Peyer's patch (tissue), 4 donors: ENCODE data around the gene PRODH2.

Experiments
- POLR2A ChIP-seq, 2 donors: fragments of 450-650 bp; IDR thresholded peaks; one replicate each; pipeline ENCODE4 v1.5.1; 2017; ENCODE audit warnings: antibody characterized with exemption in 2 of 2, mild to moderate bottlenecking in 2 of 2, moderate library complexity in 2 of 2
- TF ChIP-seq, protein P1 (sequence below), 6 experiments: fragments of 450-650 bp in 4 of 6; fragments of 200-600 bp in 2 of 6; sonication (generic) in 1 of 6; IDR thresholded peaks; one replicate each; pipeline ENCODE4 v1.5.1; 2017 to 2019; ENCODE audit warnings: antibody characterized with exemption in 6 of 6, mild to moderate bottlenecking in 3 of 6, moderate library complexity in 1 of 6

DNA sequence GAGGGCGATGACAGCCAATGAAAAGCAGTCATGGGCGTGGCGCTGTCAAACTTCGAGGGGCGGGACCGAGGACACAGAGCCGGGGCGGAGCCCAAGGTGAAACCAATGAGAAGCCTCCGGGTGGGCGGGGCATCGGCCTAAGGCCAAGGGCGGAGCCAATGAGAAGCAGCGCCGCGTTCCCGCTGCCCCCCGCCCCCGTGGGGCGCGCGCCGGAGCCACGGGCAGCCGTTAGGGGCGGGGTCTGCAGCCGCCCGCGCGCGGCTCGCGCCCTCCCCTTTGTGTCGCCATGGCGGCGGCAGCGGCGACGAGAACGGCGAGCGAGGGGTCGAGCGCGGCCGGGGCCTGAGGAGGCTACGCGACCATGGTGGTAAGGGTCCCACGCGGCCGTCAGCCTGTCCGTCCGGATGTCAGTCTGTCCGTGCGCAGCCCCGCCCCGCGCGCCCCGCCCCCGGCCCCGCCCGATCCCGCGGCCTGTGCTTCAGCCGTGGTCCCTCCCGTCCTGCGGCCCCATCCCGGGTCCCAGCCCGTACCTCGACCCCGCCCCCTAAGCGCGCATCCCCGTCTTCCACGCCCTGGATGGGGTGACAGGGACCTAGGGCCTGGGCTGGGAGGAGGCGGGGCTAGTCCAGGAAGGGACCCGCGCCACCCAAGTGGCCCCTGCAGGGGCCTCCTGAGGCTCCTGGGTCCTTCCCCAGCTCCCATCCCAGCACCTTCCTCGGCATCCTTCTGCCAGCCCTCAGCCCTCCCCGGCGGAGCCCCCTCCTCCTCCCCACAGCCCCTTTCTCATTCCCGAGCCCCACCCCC lies 37.1 kb downstream of the PRODH2 start, which contains the start of gene ARHGAP33:
- TF ChIP-seq, protein P1, sequence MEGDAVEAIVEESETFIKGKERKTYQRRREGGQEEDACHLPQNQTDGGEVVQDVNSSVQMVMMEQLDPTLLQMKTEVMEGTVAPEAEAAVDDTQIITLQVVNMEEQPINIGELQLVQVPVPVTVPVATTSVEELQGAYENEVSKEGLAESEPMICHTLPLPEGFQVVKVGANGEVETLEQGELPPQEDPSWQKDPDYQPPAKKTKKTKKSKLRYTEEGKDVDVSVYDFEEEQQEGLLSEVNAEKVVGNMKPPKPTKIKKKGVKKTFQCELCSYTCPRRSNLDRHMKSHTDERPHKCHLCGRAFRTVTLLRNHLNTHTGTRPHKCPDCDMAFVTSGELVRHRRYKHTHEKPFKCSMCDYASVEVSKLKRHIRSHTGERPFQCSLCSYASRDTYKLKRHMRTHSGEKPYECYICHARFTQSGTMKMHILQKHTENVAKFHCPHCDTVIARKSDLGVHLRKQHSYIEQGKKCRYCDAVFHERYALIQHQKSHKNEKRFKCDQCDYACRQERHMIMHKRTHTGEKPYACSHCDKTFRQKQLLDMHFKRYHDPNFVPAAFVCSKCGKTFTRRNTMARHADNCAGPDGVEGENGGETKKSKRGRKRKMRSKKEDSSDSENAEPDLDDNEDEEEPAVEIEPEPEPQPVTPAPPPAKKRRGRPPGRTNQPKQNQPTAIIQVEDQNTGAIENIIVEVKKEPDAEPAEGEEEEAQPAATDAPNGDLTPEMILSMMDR (IDR thresholded peaks at IDR 0.05): no peak
- TF ChIP-seq POLR2A (IDR thresholded peaks at IDR 0.05): no peak
